Gastroesophageal sphincter (tissue), 3 donors: ENCODE results near the gene SCO2.

Experiments
- POLR2A ChIP-seq, 2 donors: fragments of 450-650 bp; IDR thresholded peaks; one replicate each; pipeline ENCODE4 v1.6.1; 2017; ENCODE audit warnings: antibody characterized with exemption in 2 of 2, mild to moderate bottlenecking in 2 of 2, moderate library complexity in 1 of 2
- TF ChIP-seq, protein P1 (sequence below), 4 experiments: fragments of 200-600 bp in 2 of 4; fragments of 450-650 bp in 2 of 4; sonication (generic) in 1 of 4; IDR thresholded peaks; one replicate each; pipeline ENCODE4 v1.5.1; 2017 to 2019; ENCODE audit warnings: antibody characterized with exemption in 4 of 4, mild to moderate bottlenecking in 2 of 4, moderate library complexity in 2 of 4

DNA sequence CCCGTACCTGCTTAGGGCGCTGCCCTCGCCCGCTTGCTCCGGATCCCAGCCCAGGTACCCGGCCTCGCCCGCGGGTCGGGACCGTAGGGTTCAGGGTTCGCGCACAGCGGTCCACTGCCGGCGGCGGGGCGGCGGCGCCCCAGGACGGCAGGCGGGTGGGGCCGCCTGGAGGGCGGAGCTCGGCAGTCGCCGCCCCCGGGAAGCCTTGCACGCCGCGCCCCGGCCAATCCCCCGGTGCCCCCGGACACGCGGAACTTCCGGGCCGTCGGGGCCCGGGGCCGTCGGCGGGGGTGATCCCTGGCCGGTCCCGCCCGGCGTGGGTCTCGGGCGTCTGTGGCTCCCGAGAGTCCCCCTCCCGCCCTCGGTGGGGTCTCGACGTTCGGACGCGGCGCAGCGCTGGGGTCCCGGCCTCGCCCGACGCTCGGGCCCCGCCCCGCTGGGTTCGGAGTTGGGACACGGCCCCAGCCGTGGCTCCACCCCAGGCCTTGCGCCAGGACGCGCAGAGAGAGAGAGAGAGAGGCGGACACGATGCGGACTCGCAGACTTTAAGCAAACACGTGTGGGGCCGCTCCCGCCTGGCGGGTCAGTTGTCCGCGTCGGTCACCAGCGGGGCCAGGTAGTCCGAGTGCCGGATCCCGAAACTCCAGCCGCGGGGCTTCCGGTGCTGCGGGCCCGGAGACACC, 4.6 kb upstream of the SCO2 start, which contains the start of gene TYMP:
- TF ChIP-seq, protein P1, sequence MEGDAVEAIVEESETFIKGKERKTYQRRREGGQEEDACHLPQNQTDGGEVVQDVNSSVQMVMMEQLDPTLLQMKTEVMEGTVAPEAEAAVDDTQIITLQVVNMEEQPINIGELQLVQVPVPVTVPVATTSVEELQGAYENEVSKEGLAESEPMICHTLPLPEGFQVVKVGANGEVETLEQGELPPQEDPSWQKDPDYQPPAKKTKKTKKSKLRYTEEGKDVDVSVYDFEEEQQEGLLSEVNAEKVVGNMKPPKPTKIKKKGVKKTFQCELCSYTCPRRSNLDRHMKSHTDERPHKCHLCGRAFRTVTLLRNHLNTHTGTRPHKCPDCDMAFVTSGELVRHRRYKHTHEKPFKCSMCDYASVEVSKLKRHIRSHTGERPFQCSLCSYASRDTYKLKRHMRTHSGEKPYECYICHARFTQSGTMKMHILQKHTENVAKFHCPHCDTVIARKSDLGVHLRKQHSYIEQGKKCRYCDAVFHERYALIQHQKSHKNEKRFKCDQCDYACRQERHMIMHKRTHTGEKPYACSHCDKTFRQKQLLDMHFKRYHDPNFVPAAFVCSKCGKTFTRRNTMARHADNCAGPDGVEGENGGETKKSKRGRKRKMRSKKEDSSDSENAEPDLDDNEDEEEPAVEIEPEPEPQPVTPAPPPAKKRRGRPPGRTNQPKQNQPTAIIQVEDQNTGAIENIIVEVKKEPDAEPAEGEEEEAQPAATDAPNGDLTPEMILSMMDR (IDR thresholded peaks at IDR 0.05) = no peak
- peak; percentile 63 for TF ChIP-seq POLR2A (IDR thresholded peaks at IDR 0.05)
